ENCODE results near the gene DGKA. TPM values are rescaled to one million over a fixed set of nuclear protein-coding genes. Genes with fewer than 3 reads are reported as not detected.

Gene DGKA
- total RNA-seq, 3 donors from 2014 or later, result 132 to 164 (median 153) TPM

- peak overlapping the region; percentile 98 for H3K4me3 Mint-ChIP-seq
- no peaks in the 10 kb centered on the region for H3K27me3 Mint-ChIP-seq (ENCODE audit: low read depth)
- H3K4me1 Mint-ChIP-seq (ENCODE audit: low read depth), result peaks cover 62% of the 10 kb centered on the region
- DNase-seq, result no peak
- H3K36me3 Mint-ChIP-seq (ENCODE audit: insufficient read depth), result peaks cover 12% of the 10 kb centered on the region
- H3K9me3 Mint-ChIP-seq, result no peaks in the 10 kb centered on the region
- no peak for ATAC-seq
These were observed 4.9 kb upstream of the DGKA start for GRCh38 chr12:55925870-55926737.

GRCh38 chr12:55926738-55927587 lies 4.0 kb upstream of the DGKA start:
- Mint-ChIP-seq H3K27me3 (ENCODE audit: low read depth) (no peaks in the 10 kb centered on the region), H3K36me3 (ENCODE audit: insufficient read depth) (peaks cover 14% of the 10 kb centered on the region), H3K9me3 (no peaks in the 10 kb centered on the region), H3K4me3 (peak overlapping the region; percentile 98), H3K4me1 (ENCODE audit: low read depth) (peaks cover 57% of the 10 kb centered on the region)
- DNase-seq (peak; percentile 82), ATAC-seq (peak; percentile 54 to 59)

GRCh38 chr12:55927588-55928502 lies 3.1 kb upstream of the DGKA start, which contains the start of gene PYM1:
Gene PYM1, minus strand, starts transcription at chr12:55927894. Its CDS starts 133 bp downstream, at chr12:55927761.
- Mint-ChIP-seq H3K9me3 (no peaks in the 10 kb centered on the region), H3K36me3 (ENCODE audit: insufficient read depth) (peaks cover 9% of the 10 kb centered on the region), H3K4me1 (ENCODE audit: low read depth) (peaks cover 55% of the 10 kb centered on the region)

GRCh38 chr12:55929306-55929791 lies 1.6 kb upstream of the DGKA start:
- ATAC-seq, result peak; percentile 46 to 51

More at GRCh38 chr12:55927588-55928502, 3.1 kb upstream of the DGKA start, which contains the start of gene PYM1:
- Mint-ChIP-seq H3K4me3 (peak within 1 kb of the TSS; percentile 98), H3K27me3 (ENCODE audit: low read depth) (no peaks in the 10 kb centered on the region)
- ATAC-seq (peak; percentile 19 to 20), DNase-seq (peak; percentile 36)

GRCh38 chr12:55931317-55931779 lies 386 bp downstream of the DGKA start:
- Mint-ChIP-seq H3K27me3 (ENCODE audit: low read depth) (no peaks in the 10 kb centered on the region), H3K9me3 (no peaks in the 10 kb centered on the region), H3K4me3 (peak overlapping the region; percentile 98), H3K4me1 (ENCODE audit: low read depth) (peaks cover 68% of the 10 kb centered on the region), H3K36me3 (ENCODE audit: insufficient read depth) (peaks cover 8% of the 10 kb centered on the region)
- no peak for DNase-seq
- no peak for ATAC-seq

More at GRCh38 chr12:55929306-55929791, 1.6 kb upstream of the DGKA start:
- peak; percentile 79 for DNase-seq
- no peaks in the 10 kb centered on the region for H3K27me3 Mint-ChIP-seq (ENCODE audit: low read depth)
- H3K4me1 Mint-ChIP-seq (ENCODE audit: low read depth), result peaks cover 63% of the 10 kb centered on the region
- peaks cover 9% of the 10 kb centered on the region for H3K36me3 Mint-ChIP-seq (ENCODE audit: insufficient read depth)
- peak overlapping the region; percentile 98 for H3K4me3 Mint-ChIP-seq
- H3K9me3 Mint-ChIP-seq, result no peaks in the 10 kb centered on the region

GRCh38 chr12:55931780-55932550 lies 1.0 kb downstream of the DGKA start:
- Mint-ChIP-seq H3K4me3 (peak overlapping the region; percentile 98), H3K4me1 (ENCODE audit: low read depth) (peaks cover 73% of the 10 kb centered on the region), H3K27me3 (ENCODE audit: low read depth) (no peaks in the 10 kb centered on the region), H3K36me3 (ENCODE audit: insufficient read depth) (peaks cover 8% of the 10 kb centered on the region), H3K9me3 (no peaks in the 10 kb centered on the region)
- ATAC-seq, result no peak
- DNase-seq, result no peak

GRCh38 chr12:55932551-55932910 lies 1.6 kb downstream of the DGKA start:
- H3K9me3 Mint-ChIP-seq, result no peaks in the 10 kb centered on the region
- H3K36me3 Mint-ChIP-seq (ENCODE audit: insufficient read depth), result peaks cover 14% of the 10 kb centered on the region
- DNase-seq (peak; percentile 42), ATAC-seq (no peak)
- peaks cover 79% of the 10 kb centered on the region for H3K4me1 Mint-ChIP-seq (ENCODE audit: low read depth)
- H3K4me3 Mint-ChIP-seq, result peak overlapping the region; percentile 98
- no peaks in the 10 kb centered on the region for H3K27me3 Mint-ChIP-seq (ENCODE audit: low read depth)

GRCh38 chr12:55933169-55933798 lies 2.3 kb downstream of the DGKA start:
- DNase-seq (no peak), ATAC-seq (no peak)
- H3K9me3 Mint-ChIP-seq, result no peaks in the 10 kb centered on the region
- H3K4me3 Mint-ChIP-seq, result peak overlapping the region; percentile 98
- H3K4me1 Mint-ChIP-seq (ENCODE audit: low read depth), result peaks cover 83% of the 10 kb centered on the region
- no peaks in the 10 kb centered on the region for H3K27me3 Mint-ChIP-seq (ENCODE audit: low read depth)
- H3K36me3 Mint-ChIP-seq (ENCODE audit: insufficient read depth), result peaks cover 16% of the 10 kb centered on the region

GRCh38 chr12:55933799-55934742 lies 3.1 kb downstream of the DGKA start:
- H3K27me3 Mint-ChIP-seq (ENCODE audit: low read depth), result no peaks in the 10 kb centered on the region
- ATAC-seq, result no peak
- peaks cover 22% of the 10 kb centered on the region for H3K36me3 Mint-ChIP-seq (ENCODE audit: insufficient read depth)

GRCh38 chr12:55934773-55935172 lies 3.8 kb downstream of the DGKA start:
- peaks cover 24% of the 10 kb centered on the region for H3K36me3 Mint-ChIP-seq (ENCODE audit: insufficient read depth)
- peak overlapping the region; percentile 98 for H3K4me3 Mint-ChIP-seq
- DNase-seq (no peak), ATAC-seq (no peak)
- H3K27me3 Mint-ChIP-seq (ENCODE audit: low read depth), result no peaks in the 10 kb centered on the region
- H3K9me3 Mint-ChIP-seq, result no peaks in the 10 kb centered on the region
- H3K4me1 Mint-ChIP-seq (ENCODE audit: low read depth), result peaks cover 86% of the 10 kb centered on the region

More at GRCh38 chr12:55933799-55934742, 3.1 kb downstream of the DGKA start:
- Mint-ChIP-seq H3K4me3 (peak overlapping the region; percentile 98), H3K4me1 (ENCODE audit: low read depth) (peaks cover 86% of the 10 kb centered on the region), H3K9me3 (no peaks in the 10 kb centered on the region)
- no peak for DNase-seq

- peaks cover 86% of the 10 kb centered on the region for H3K4me1 Mint-ChIP-seq (ENCODE audit: low read depth)
- H3K9me3 Mint-ChIP-seq, result no peaks in the 10 kb centered on the region
- ATAC-seq (peak; percentile 23 to 30), DNase-seq (peak; percentile 26)
- peak overlapping the region; percentile 98 for H3K4me3 Mint-ChIP-seq
- peaks cover 33% of the 10 kb centered on the region for H3K36me3 Mint-ChIP-seq (ENCODE audit: insufficient read depth)
- H3K27me3 Mint-ChIP-seq (ENCODE audit: low read depth), result no peaks in the 10 kb centered on the region
These were observed 4.8 kb downstream of the DGKA start for GRCh38 chr12:55935738-55936151.

GRCh38 chr12:55937981-55938380 lies 7.0 kb downstream of the DGKA start:
- no peak for DNase-seq
- H3K4me3 Mint-ChIP-seq, result no peak overlapping the region
- H3K9me3 Mint-ChIP-seq, result no peaks in the 10 kb centered on the region
- no peak for ATAC-seq
- peaks cover 49% of the 10 kb centered on the region for H3K36me3 Mint-ChIP-seq (ENCODE audit: insufficient read depth)
- H3K27me3 Mint-ChIP-seq (ENCODE audit: low read depth), result no peaks in the 10 kb centered on the region
- H3K4me1 Mint-ChIP-seq (ENCODE audit: low read depth), result peaks cover 93% of the 10 kb centered on the region

Measured in activated T-cell treated with anti-CD3 and anti-CD28 coated beads, Interleukin-2, amount 50 U/mL, for 4 hours (primary cell).